GM19372 (cell line): Measurements from ENCODE around the gene CSRNP3.

ENCODE experiments used
- ATAC-seq: cut with Tn5 transposase; IDR thresholded peaks from one replicate; pipeline ENCODE4 v1.9.1; 2021; ENCODE audit warnings: mild to moderate bottlenecking, low read depth, moderate library complexity; ENCODE audit not compliant: unreplicated experiment

Gene CSRNP3

DNA sequence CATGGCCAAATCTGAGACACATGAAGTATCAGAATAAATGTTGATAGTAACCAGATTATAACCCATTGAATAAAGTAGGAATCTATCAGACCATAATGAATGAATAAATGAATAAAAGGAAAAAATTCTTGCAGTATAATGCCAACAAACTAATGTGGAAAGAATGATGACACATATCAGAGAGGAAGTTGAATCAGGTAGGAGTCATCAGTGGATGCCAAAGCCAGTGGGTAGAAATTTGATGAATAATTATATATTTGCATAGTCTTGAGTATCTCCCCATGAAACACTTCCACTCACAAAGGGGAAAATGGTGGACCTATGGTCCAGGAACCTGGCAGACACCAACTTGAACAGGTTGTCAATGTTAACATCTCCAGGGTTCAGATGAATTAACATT is 255.9 kb downstream of the CSRNP3 start:
- ATAC-seq = no peak
